Glutamatergic neuron (in vitro differentiated cells): ENCODE results near the gene LRP1. TPM values are rescaled to one million over a fixed set of nuclear protein-coding genes. Genes with fewer than 3 reads are reported as not detected.
A peak's percentile ranks its signal among the peaks of the same experiment; 100 is the strongest.

ENCODE experiments used
- DNase-seq: peaks from one replicate; pipeline ENCODE4 v3.0.0; 2022
- H3K27ac Mint-ChIP-seq: one replicate; pipeline ENCODE4 v1.8.0; 2020; ENCODE audit warnings: mild to moderate bottlenecking, mixed read lengths, inconsistent platforms; ENCODE audit not compliant: unreplicated experiment
- H3K27me3 Mint-ChIP-seq: one replicate; pipeline ENCODE4 v1.8.0; 2020; ENCODE audit warnings: mild to moderate bottlenecking, moderate library complexity, mixed read lengths, inconsistent platforms; ENCODE audit not compliant: unreplicated experiment
- H3K36me3 Mint-ChIP-seq: one replicate; pipeline ENCODE4 v1.8.0; 2020; ENCODE audit warnings: mild to moderate bottlenecking, mixed read lengths, inconsistent platforms; ENCODE audit not compliant: unreplicated experiment
- H3K4me1 Mint-ChIP-seq: one replicate; pipeline ENCODE4 v1.8.0; 2020; ENCODE audit warnings: mild to moderate bottlenecking, low read depth, mixed read lengths, inconsistent platforms; ENCODE audit not compliant: unreplicated experiment
- H3K4me3 Mint-ChIP-seq: one replicate; pipeline ENCODE4 v1.8.0; 2020; ENCODE audit warnings: mild to moderate bottlenecking, mixed read lengths, inconsistent platforms; ENCODE audit not compliant: unreplicated experiment
- H3K9me3 Mint-ChIP-seq: one replicate; pipeline ENCODE4 v1.8.0; 2020; ENCODE audit warnings: mild to moderate bottlenecking, moderate library complexity, mixed read lengths, inconsistent platforms; ENCODE audit not compliant: unreplicated experiment
- CTCF ChIP-seq: fragments of 200-600 bp; sonication (generic); IDR thresholded peaks from one replicate; pipeline ENCODE4 v1.5.0; 2021; ENCODE audit not compliant: partially characterized antibody, unreplicated experiment
- total RNA-seq: library from RNA; stranded (reverse); fragmentation: NEBNext Ultra II Directional; extraction: Animal tissue kit (Norgen Biotek cat#: 25700); gene quantifications from one replicate; pipeline ENCODE4 v1.2.1, GENCODE V29; 2021; ENCODE audit not compliant: unreplicated experiment

The LRP1 gene
- total RNA-seq, 1 donor from 2014 or later = 125 TPM

- Mint-ChIP-seq H3K27ac (no peak overlapping the region), H3K36me3 (no peaks in the 10 kb centered on the region), H3K4me1 (peaks cover 12% of the 10 kb centered on the region), H3K9me3 (peaks cover 10% of the 10 kb centered on the region), H3K27me3 (peaks cover 4% of the 10 kb centered on the region), H3K4me3 (no peak overlapping the region)
- no peak for TF ChIP-seq CTCF
- DNase-seq = no peak
These were observed 120.9 kb downstream of the LRP1 start for GRCh38 chr12:57248934-57249742.

GRCh38 chr12:57250541-57250940 lies 122.3 kb downstream of the LRP1 start:
- no peak for DNase-seq
- peaks cover 12% of the 10 kb centered on the region for H3K4me1 Mint-ChIP-seq
- no peak overlapping the region for H3K27ac Mint-ChIP-seq
- no peak for TF ChIP-seq CTCF
- peaks cover 3% of the 10 kb centered on the region for H3K27me3 Mint-ChIP-seq
- peaks cover 10% of the 10 kb centered on the region for H3K9me3 Mint-ChIP-seq
- no peak overlapping the region for H3K4me3 Mint-ChIP-seq
- H3K36me3 Mint-ChIP-seq = no peaks in the 10 kb centered on the region

- Mint-ChIP-seq H3K4me1 (peaks cover 12% of the 10 kb centered on the region), H3K9me3 (peaks cover 12% of the 10 kb centered on the region), H3K36me3 (no peaks in the 10 kb centered on the region), H3K27me3 (peaks cover 3% of the 10 kb centered on the region), H3K4me3 (no peak within 1 kb of the TSS), H3K27ac (peak within 1 kb of the TSS; percentile 17)
- no peak for DNase-seq
- TF ChIP-seq CTCF = no peak
These were observed 122.7 kb downstream of the LRP1 start, which contains the start of gene STAC3 for GRCh38 chr12:57250956-57251355. Gene STAC3 (minus strand): TSS chr12:57251187. CDS start chr12:57249636, 1,551 bp downstream.

- no peak overlapping the region for H3K27ac Mint-ChIP-seq
- DNase-seq = no peak
- no peak for TF ChIP-seq CTCF
- H3K4me3 Mint-ChIP-seq = no peak overlapping the region
- H3K9me3 Mint-ChIP-seq = peaks cover 8% of the 10 kb centered on the region
- peaks cover 5% of the 10 kb centered on the region for H3K27me3 Mint-ChIP-seq
- H3K4me1 Mint-ChIP-seq = peaks cover 12% of the 10 kb centered on the region
- no peaks in the 10 kb centered on the region for H3K36me3 Mint-ChIP-seq
These were observed 126.4 kb downstream of the LRP1 start for GRCh38 chr12:57254506-57255280.
